ENCODE measurements around the gene CNPY3. TPM values are rescaled to one million over a fixed set of nuclear protein-coding genes. Genes with fewer than 3 reads are reported as not detected.

CNPY3 gene
- total RNA-seq, 8 experiments from 2014 or later = 29.6 to 49.1 (median 33.4) TPM

GRCh38 chr6:42978839-42979522 is 49.7 kb downstream of the CNPY3 start, which contains the start of gene PEX6:
TSS of gene PEX6 (minus strand) at chr6:42979181. CDS start at chr6:42979150, 31 bp downstream.
- Histone ChIP-seq H3K27ac (peak within 1 kb of the TSS; percentile 79 to 87), H3K4me1 (replicated peaks in 1 of 2) (peaks cover 8 to 16% of the 10 kb centered on the region in 2 donors), H3K4me3 (peak within 1 kb of the TSS; percentile 89 to 98 (median 93))
- 0 to 1% (median 0%) methylated on average over 2 to 15 of the region's 59 CpGs; no CpG with 5 or more reads in 4 of the 10 experiments for WGBS, 10 experiments
- peak; percentile 90 to 96 (median 92) for ATAC-seq (replicated peaks in 6 of 8)
- in situ Hi-C loops (cut with MboI; ENCODE audit: low pct_unique_long_range_greater_than_20kb in 2 of 9, low sequenced_read_pairs in 9 of 9, unreplicated experiment in 9 of 9) = no loop called here

GRCh38 chr6:42979523-42980177 is 50.4 kb downstream of the CNPY3 start:
- WGBS, 10 experiments = 0 to 95% (median 61%) methylated on average over 1 to 4 of the region's 9 CpGs; no CpG with 5 or more reads in 2 of the 10 experiments
- H3K27ac ChIP-seq = peak overlapping the region; percentile 64 to 87
- peak in 5 of 8 experiments; percentile 1 to 5 (median 2) for ATAC-seq (replicated peaks in 6 of 8)
- H3K4me3 ChIP-seq = peak overlapping the region; percentile 89 to 98 (median 93)
- in situ Hi-C loops (cut with MboI; ENCODE audit: low pct_unique_long_range_greater_than_20kb in 2 of 9, low sequenced_read_pairs in 9 of 9, unreplicated experiment in 9 of 9) = no loop called here
- peaks cover 8 to 16% of the 10 kb centered on the region in 2 donors for H3K4me1 ChIP-seq (replicated peaks in 1 of 2)

- ATAC-seq (replicated peaks in 6 of 8) = no peak
- H3K4me1 ChIP-seq (replicated peaks in 1 of 2) = peaks cover 11 to 14% of the 10 kb centered on the region in 2 donors
- in situ Hi-C loops (cut with MboI; ENCODE audit: low pct_unique_long_range_greater_than_20kb in 2 of 9, low sequenced_read_pairs in 9 of 9, unreplicated experiment in 9 of 9) = no loop called here
- H3K4me3 ChIP-seq = no peak overlapping the region
- 79 to 100% (median 94%) methylated on average over 1 to 5 of the region's 5 CpGs; no CpG with 5 or more reads in 1 of the 10 experiments for WGBS, 10 experiments
- H3K27ac ChIP-seq = no peak overlapping the region
Observed at GRCh38 chr6:42981836-42982235, 52.6 kb downstream of the CNPY3 start.

- Histone ChIP-seq H3K27ac (peak within 1 kb of the TSS; percentile 85 to 88), H3K4me1 (replicated peaks in 1 of 2) (peaks cover 4% of the 10 kb centered on the region in 2 donors), H3K4me3 (peak within 1 kb of the TSS; percentile 66 to 87 (median 74))
- WGBS, 10 experiments = 0 to 5% (median 0%) methylated on average over 1 to 30 of the region's 59 CpGs; no CpG with 5 or more reads in 1 of the 10 experiments
- ATAC-seq (replicated peaks in 6 of 8) = peak; percentile 90 to 97 (median 97)
- in situ Hi-C loops (cut with MboI; ENCODE audit: low pct_unique_long_range_greater_than_20kb in 2 of 9, low sequenced_read_pairs in 9 of 9, unreplicated experiment in 9 of 9) = no loop called here
Observed at GRCh38 chr6:42984001-42984923, 55.0 kb downstream of the CNPY3 start, which contains the start of gene PPP2R5D. TSS of gene PPP2R5D (plus strand) at chr6:42984570. CDS start at chr6:42984678, 108 bp downstream.

- Histone ChIP-seq H3K4me1 (replicated peaks in 1 of 2) (peaks cover 0 to 4% of the 10 kb centered on the region in 2 donors), H3K4me3 (peak overlapping the region; percentile 66 to 87 (median 74)), H3K27ac (peak overlapping the region; percentile 63 to 72)
- WGBS, 10 experiments = 20 to 60% (median 40%) methylated on average over 1 to 4 of the region's 13 CpGs; no CpG with 5 or more reads in 4 of the 10 experiments
- in situ Hi-C loops (cut with MboI; ENCODE audit: low pct_unique_long_range_greater_than_20kb in 2 of 9, low sequenced_read_pairs in 9 of 9, unreplicated experiment in 9 of 9) = no loop called here
- no peak for ATAC-seq (replicated peaks in 6 of 8)
Observed at GRCh38 chr6:42984924-42985475, 55.7 kb downstream of the CNPY3 start.

- 0 to 96% (median 64%) methylated on average over 1 to 4 of the region's 5 CpGs; no CpG with 5 or more reads in 2 of the 10 experiments for WGBS, 10 experiments
Observed at GRCh38 chr6:42987533-42988451, 58.5 kb downstream of the CNPY3 start.

GRCh38 chr6:42988486-42989020 is 59.3 kb downstream of the CNPY3 start:
- H3K4me3 ChIP-seq = no peak overlapping the region
- ATAC-seq (replicated peaks in 6 of 8) = peak in 1 of 8 experiments; percentile 22
- no peak overlapping the region for H3K27ac ChIP-seq
- H3K4me1 ChIP-seq (replicated peaks in 1 of 2) = peaks cover 0 to 4% of the 10 kb centered on the region in 2 donors
- in situ Hi-C loops (cut with MboI; ENCODE audit: low pct_unique_long_range_greater_than_20kb in 2 of 9, low sequenced_read_pairs in 9 of 9, unreplicated experiment in 9 of 9) = no loop called here
- WGBS, 10 experiments = 60 to 100% (median 100%) methylated on average over 1 of the region's 1 CpG; no CpG with 5 or more reads in 7 of the 10 experiments

More at GRCh38 chr6:42987533-42988451, 58.5 kb downstream of the CNPY3 start:
- no peak for ATAC-seq (replicated peaks in 6 of 8)
- in situ Hi-C loops (cut with MboI; ENCODE audit: low pct_unique_long_range_greater_than_20kb in 2 of 9, low sequenced_read_pairs in 9 of 9, unreplicated experiment in 9 of 9) = no loop called here
- Histone ChIP-seq H3K4me3 (no peak overlapping the region), H3K27ac (no peak overlapping the region), H3K4me1 (replicated peaks in 1 of 2) (peaks cover 0 to 4% of the 10 kb centered on the region in 2 donors)

Other genes with a start within 250 kb of the CNPY3 start
- 1 to 10 TPM in 3 of 8 experiments, under 1 TPM in 5; 0.11 to 1.9 (median 0.51) TPM for gene PRPH2, start 206.9 kb upstream of the CNPY3 start, total RNA-seq
- gene TBCC, start 183.4 kb upstream of the CNPY3 start, total RNA-seq = 10 to 100 TPM; 24.5 to 47.9 (median 34.5) TPM
- gene BICRAL, start 147.4 kb upstream of the CNPY3 start, total RNA-seq = 10 to 100 TPM in 1 of 8 experiments, 1 to 10 TPM in 7; 4.0 to 10.4 (median 8.8) TPM
- gene RPL7L1, start 49.9 kb upstream of the CNPY3 start, total RNA-seq = 100 to 1,000 TPM in 5 of 8 experiments, 10 to 100 TPM in 3; 69.1 to 186 (median 109) TPM
- gene PTCRA, start 13.4 kb upstream of the CNPY3 start, total RNA-seq = under 1 TPM in 1 of 8 experiments, not detected in 7; 0.45 TPM
- under 1 TPM in 6 of 8 experiments, not detected in 2; 0.11 to 0.62 (median 0.38) TPM for gene GNMT, start 31.3 kb downstream of the CNPY3 start, total RNA-seq
- 10 to 100 TPM in 7 of 8 experiments, 1 to 10 TPM in 1; 8.6 to 24.3 (median 18.0) TPM for gene PEX6, start 49.7 kb downstream of the CNPY3 start, total RNA-seq
- gene PPP2R5D, start 55.1 kb downstream of the CNPY3 start, total RNA-seq = 10 to 100 TPM; 18.4 to 40.4 (median 29.4) TPM
- gene MEA1, start 84.5 kb downstream of the CNPY3 start, total RNA-seq = 100 to 1,000 TPM in 2 of 8 experiments, 10 to 100 TPM in 6; 47.7 to 111 (median 72.7) TPM
- 100 to 1,000 TPM in 4 of 8 experiments, 10 to 100 TPM in 4; 63.1 to 135 (median 100) TPM for gene KLHDC3, start 84.8 kb downstream of the CNPY3 start, total RNA-seq
- 10 to 100 TPM; 44.1 to 85.0 (median 65.1) TPM for gene RRP36, start 92.1 kb downstream of the CNPY3 start, total RNA-seq
- 10 to 100 TPM; 14.4 to 33.7 (median 25.1) TPM for gene CUL7, start 124.4 kb downstream of the CNPY3 start, total RNA-seq
- 10 to 100 TPM; 25.0 to 81.6 (median 42.7) TPM for gene MRPL2, start 130.0 kb downstream of the CNPY3 start, total RNA-seq
- gene KLC4, start 130.2 kb downstream of the CNPY3 start, total RNA-seq = 10 to 100 TPM; 18.7 to 57.3 (median 32.7) TPM
- 100 to 1,000 TPM in 3 of 8 experiments, 10 to 100 TPM in 5; 27.2 to 197 (median 48.3) TPM for gene PTK7, start 146.8 kb downstream of the CNPY3 start, total RNA-seq
- gene SRF, start 241.8 kb downstream of the CNPY3 start, total RNA-seq = 10 to 100 TPM in 5 of 8 experiments, 1 to 10 TPM in 3; 8.5 to 25.9 (median 16.2) TPM

Data from motor neuron (in vitro differentiated cells).